ES-I3 (cell line): ENCODE data around the gene MAK.

Experiments used
- H3K36me3 ChIP-seq: 2 replicates; pipeline ENCODE4 v1.6.1; 2013; ENCODE audit warnings: mild to moderate bottlenecking, low read length, control low read depth, moderate library complexity; ENCODE audit not compliant: insufficient read depth
- H3K4me1 ChIP-seq: 2 replicates; pipeline ENCODE4 v1.6.1; 2013; ENCODE audit warnings: mild to moderate bottlenecking, control low read depth, low read length; ENCODE audit not compliant: insufficient read depth
- H3K9ac ChIP-seq: 2 replicates; pipeline ENCODE4 v1.6.1; 2013; ENCODE audit warnings: low read depth, mild to moderate bottlenecking, low read length, moderate library complexity
- H3K9me3 ChIP-seq: 2 replicates; pipeline ENCODE4 v1.6.1; 2013; ENCODE audit warnings: mild to moderate bottlenecking, low read length, moderate library complexity; ENCODE audit not compliant: control insufficient read depth, insufficient read depth

MAK gene

GRCh38 chr6:10720265-10720959, 117.9 kb downstream of the MAK start:
- peaks cover 9% of the 10 kb centered on the region for H3K4me1 ChIP-seq
- H3K36me3 ChIP-seq = no peaks in the 10 kb centered on the region
- H3K9ac ChIP-seq = no peak overlapping the region
- H3K9me3 ChIP-seq = peaks cover 10% of the 10 kb centered on the region; the same call in 1 of the 2 replicates

DNA sequence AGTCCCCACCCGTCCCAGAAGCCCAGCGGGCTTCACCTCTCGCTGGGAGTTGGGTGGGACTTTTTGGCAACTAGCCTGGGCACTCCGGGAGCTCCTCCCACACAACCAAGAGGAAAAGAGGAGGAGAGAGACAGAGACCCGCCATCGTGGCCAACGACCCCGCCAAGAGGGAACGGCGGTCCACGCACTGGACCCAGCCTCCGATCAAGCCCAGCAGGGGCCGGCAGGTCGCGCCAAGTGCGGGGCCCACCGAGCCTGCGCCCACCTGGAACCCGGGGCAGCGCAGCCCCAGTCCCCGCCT, 118.4 kb downstream of the MAK start:
- Histone ChIP-seq H3K36me3 (no peaks in the 10 kb centered on the region), H3K4me1 (peaks cover 9% of the 10 kb centered on the region), H3K9ac (no peak overlapping the region), H3K9me3 (peaks cover 10% of the 10 kb centered on the region; the same call in 1 of the 2 replicates)

- Histone ChIP-seq H3K4me1 (peaks cover 6% of the 10 kb centered on the region), H3K9ac (no peak overlapping the region), H3K36me3 (no peaks in the 10 kb centered on the region), H3K9me3 (peaks cover 10% of the 10 kb centered on the region; the same call in 1 of the 2 replicates)
These were observed 118.9 kb downstream of the MAK start for GRCh38 chr6:10719296-10719963.

- peaks cover 3% of the 10 kb centered on the region; the same call in 1 of the 2 replicates for H3K36me3 ChIP-seq
- H3K9me3 ChIP-seq = 0 out of 2 replicates have a peak, but pooled peaks cover 6% of the 10 kb centered on the region
- no peak overlapping the region for H3K9ac ChIP-seq
- H3K4me1 ChIP-seq = no peaks in the 10 kb centered on the region
These were observed 124.4 kb downstream of the MAK start for GRCh38 chr6:10713962-10714361.
